ENCODE measurements around the gene KRTAP4-7. TPM values are rescaled to one million over a fixed set of nuclear protein-coding genes. Genes with fewer than 3 reads are reported as not detected.
"Not testable (repeated sequence)": the region's sequence is repeated elsewhere in the genome, so short reads cannot be mapped to it uniquely, and the experiment has no call there.

Gene KRTAP4-7
- total and polyA plus RNA-seq, 8 donors = not detected

GRCh38 chr17:41076788-41077187 is 7.2 kb upstream of the KRTAP4-7 start:
- no peaks in the 10 kb centered on the region for H3K4me1 ChIP-seq
- no peaks in the 10 kb centered on the region for H3K9me3 ChIP-seq
- no peak for TF ChIP-seq POLR2A (IDR thresholded peaks at IDR 0.05)
- TF ChIP-seq CTCF (IDR thresholded peaks at IDR 0.05) = no peak
- TF ChIP-seq POLR2AphosphoS5 (IDR thresholded peaks at IDR 0.05) = no peak
- TF ChIP-seq EP300 (IDR thresholded peaks at IDR 0.05) = no peak
- H3K27me3 ChIP-seq = peaks cover 0 to 10% (median 0%) of the 10 kb centered on the region in 3 donors
- no peak for DNase-seq
- H3K27ac ChIP-seq = no peak overlapping the region
- H3K4me3 ChIP-seq = no peak overlapping the region
- intact Hi-C loops (cut with DNase I; ENCODE audit: low total_unique reads) = no loop called here
- no peaks in the 10 kb centered on the region for H3K36me3 ChIP-seq

DNA sequence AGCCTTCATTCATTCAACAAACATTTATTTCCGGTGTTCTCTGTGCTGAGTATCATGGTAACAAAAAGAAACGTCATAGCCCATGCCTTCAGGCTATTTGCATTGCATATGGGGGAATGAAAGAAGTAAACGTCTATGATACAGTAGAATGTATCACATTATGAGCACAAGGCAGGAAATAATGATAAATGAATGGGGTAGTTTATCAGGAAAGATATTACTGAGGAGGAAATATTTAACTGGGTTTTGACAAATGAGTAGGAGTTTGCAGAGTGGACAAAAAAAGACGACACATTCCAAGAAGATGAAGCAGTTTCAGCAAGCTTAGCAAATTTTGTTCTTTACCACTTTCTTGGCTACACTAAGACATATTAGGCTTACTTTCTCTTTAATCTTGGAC is 1.3 kb upstream of the KRTAP4-7 start:
- TF ChIP-seq CTCF (IDR thresholded peaks at IDR 0.05) = no peak
- no peak for TF ChIP-seq POLR2A (IDR thresholded peaks at IDR 0.05)
- no peak for TF ChIP-seq EP300 (IDR thresholded peaks at IDR 0.05)
- no peak for TF ChIP-seq POLR2AphosphoS5 (IDR thresholded peaks at IDR 0.05)
- WGBS, 5 donors = 35 to 52% (median 43%) methylated on average over 4 of the region's 4 CpGs

GRCh38 chr17:41083427-41083826 is 523 bp upstream of the KRTAP4-7 start:
- H3K27me3 ChIP-seq; H3K27ac ChIP-seq; H3K36me3 ChIP-seq; H3K9me3 ChIP-seq; H3K4me3 ChIP-seq; intact Hi-C loops (cut with DNase I; ENCODE audit: low total_unique reads); H3K4me1 ChIP-seq; DNase-seq: not testable (repeated sequence)
- 71 to 94% (median 86%) methylated on average over 2 of the region's 2 CpGs for WGBS, 5 donors

More for the DNA sequence above, 1.3 kb upstream of the KRTAP4-7 start:
- H3K4me1 ChIP-seq = no peaks in the 10 kb centered on the region
- intact Hi-C loops (cut with DNase I; ENCODE audit: low total_unique reads) = no loop called here
- no peak for DNase-seq
- no peak overlapping the region for H3K4me3 ChIP-seq
- H3K36me3 ChIP-seq = no peaks in the 10 kb centered on the region
- H3K27ac ChIP-seq = no peak overlapping the region
- no peaks in the 10 kb centered on the region for H3K27me3 ChIP-seq
- no peaks in the 10 kb centered on the region for H3K9me3 ChIP-seq

GRCh38 chr17:41088760-41089352 is 4.9 kb downstream of the KRTAP4-7 start:
- H3K27ac ChIP-seq; DNase-seq; H3K9me3 ChIP-seq; H3K27me3 ChIP-seq; intact Hi-C loops (cut with DNase I; ENCODE audit: low total_unique reads); H3K4me1 ChIP-seq; H3K4me3 ChIP-seq; H3K36me3 ChIP-seq: not testable (repeated sequence)
- WGBS, 5 donors = 55 to 67% (median 60%) methylated on average over 4 of the region's 4 CpGs

DNA sequence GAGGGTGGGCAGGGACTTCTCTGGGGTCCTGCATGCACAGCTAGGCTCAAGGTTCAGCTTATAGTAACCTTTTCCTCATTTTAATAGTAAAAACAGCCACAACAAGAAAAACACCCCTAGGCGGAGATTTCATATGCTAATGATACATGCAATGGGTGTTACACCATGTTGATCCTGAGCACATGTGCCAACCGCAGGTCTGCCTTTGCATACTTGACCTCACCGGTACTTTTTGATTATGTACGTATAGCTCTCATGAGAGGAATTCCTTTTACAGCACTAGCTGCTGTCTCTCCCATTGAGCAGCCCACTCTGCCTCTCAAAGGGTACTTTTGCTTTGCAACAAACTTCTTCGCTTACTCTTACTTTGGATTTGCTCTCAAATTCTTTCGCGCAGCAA is 12.1 kb downstream of the KRTAP4-7 start:
- intact Hi-C loops (cut with DNase I; ENCODE audit: low total_unique reads) = no loop called here
- no peak for TF ChIP-seq POLR2A (IDR thresholded peaks at IDR 0.05)
- TF ChIP-seq EP300 (IDR thresholded peaks at IDR 0.05) = no peak
- no peak for TF ChIP-seq CTCF (IDR thresholded peaks at IDR 0.05)
- no peak for TF ChIP-seq POLR2AphosphoS5 (IDR thresholded peaks at IDR 0.05)
- 70 to 84% (median 79%) methylated on average over 7 of the region's 7 CpGs for WGBS, 5 donors

More for the DNA sequence above, 12.1 kb downstream of the KRTAP4-7 start:
- no peaks in the 10 kb centered on the region for H3K4me1 ChIP-seq
- no peak overlapping the region for H3K4me3 ChIP-seq
- H3K27ac ChIP-seq = no peak overlapping the region
- no peaks in the 10 kb centered on the region for H3K36me3 ChIP-seq
- no peaks in the 10 kb centered on the region for H3K9me3 ChIP-seq
- peaks cover 0 to 9% (median 0%) of the 10 kb centered on the region in 3 donors for H3K27me3 ChIP-seq
- no peak for DNase-seq

Data from stomach (tissue), 9 donors.